Adipose tissue (tissue), 3 donors: ENCODE data around the gene MYCBPAP. TPM values are rescaled to one million over a fixed set of nuclear protein-coding genes. Genes with fewer than 3 reads are reported as not detected.

ENCODE experiments used
- H3K27ac ChIP-seq: one replicate; pipeline ENCODE4 v1.5.1; 2013; ENCODE audit warnings: low read depth, low read length
- WGBS, 3 donors: extraction: QIAGEN DNeasy Blood & Tissue Kit; methylation state at CpG; one replicate each; pipeline ENCODE4 v1.1.7; 2013; 5-methylcytosine and 5-hydroxymethylcytosine counted together
- polyA plus RNA-seq, 3 donors: library from polyadenylated mRNA; stranded (reverse); fragments of 200-250 nt; gene quantifications; one replicate each; pipeline ENCODE4 v1.2.3, GENCODE V29; 2013
- donor health status: healthy with polysubstance abuse.
- donor health status: Bipolar disorder and iron deficiency.
- donor health status: healthy.

Gene MYCBPAP
- polyA plus RNA-seq, 3 donors, result 0.09 to 0.34 (median 0.18) TPM

DNA sequence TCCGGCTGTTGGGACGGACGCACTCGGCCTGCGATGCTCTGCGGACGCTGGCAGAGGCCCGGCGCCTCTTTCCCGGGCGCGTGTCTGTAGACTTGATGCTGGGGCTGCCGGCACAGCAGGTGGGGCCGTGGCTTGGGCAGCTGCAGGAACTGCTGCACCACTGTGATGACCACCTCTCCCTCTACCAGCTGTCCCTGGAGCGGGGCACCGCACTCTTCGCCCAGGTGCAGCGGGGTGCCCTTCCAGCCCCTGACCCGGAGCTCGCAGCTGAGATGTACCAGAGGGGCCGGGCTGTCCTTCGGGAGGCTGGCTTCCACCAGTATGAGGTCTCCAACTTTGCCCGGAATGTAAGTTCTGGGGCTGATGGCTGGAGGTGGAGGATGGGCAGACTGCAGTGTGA lies 26.1 kb upstream of the MYCBPAP start:
- H3K27ac ChIP-seq, result no peak overlapping the region
- 74 to 90% (median 88%) methylated on average over 23 of the region's 23 CpGs for WGBS, 3 donors

DNA sequence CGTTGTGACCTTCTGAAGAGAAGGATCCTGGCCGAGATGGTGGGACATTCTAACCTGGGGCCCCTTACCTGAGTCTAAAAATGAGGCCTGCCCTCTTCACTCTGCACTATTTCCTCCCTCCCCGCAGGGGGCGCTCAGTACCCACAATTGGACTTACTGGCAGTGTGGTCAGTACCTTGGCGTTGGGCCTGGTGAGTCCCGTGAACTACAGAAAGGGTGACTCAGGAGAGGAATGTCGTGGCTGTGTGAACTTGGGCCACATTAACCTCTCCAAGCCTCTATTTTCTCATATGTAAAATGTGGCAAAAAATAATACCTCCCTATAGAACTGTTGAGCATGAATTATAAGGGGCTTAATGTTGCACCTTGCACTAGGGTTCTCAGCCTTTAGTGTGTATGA lies 25.7 kb upstream of the MYCBPAP start:
- no peak overlapping the region for H3K27ac ChIP-seq
- WGBS, 3 donors, result 3 to 18% (median 18%) methylated on average over 7 of the region's 7 CpGs

DNA sequence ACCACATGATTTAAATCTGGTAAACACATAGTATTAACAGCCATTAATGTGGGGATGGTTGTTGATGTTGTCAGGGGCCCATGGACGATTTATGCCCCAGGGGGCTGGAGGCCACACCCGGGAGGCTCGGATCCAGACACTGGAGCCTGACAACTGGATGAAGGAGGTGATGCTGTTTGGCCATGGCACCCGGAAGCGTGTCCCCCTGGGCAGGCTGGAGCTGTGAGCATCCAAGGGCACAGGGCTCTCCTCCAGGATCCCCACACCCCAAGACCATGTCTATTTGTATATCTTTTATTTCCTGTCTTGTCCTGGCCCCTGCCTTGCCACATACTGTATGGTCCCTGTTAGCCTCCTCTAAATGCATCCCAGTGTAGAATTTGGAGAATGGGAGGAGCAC lies 25.0 kb upstream of the MYCBPAP start:
- 78 to 84% (median 79%) methylated on average over 5 of the region's 5 CpGs for WGBS, 3 donors
- H3K27ac ChIP-seq, result no peak overlapping the region

DNA sequence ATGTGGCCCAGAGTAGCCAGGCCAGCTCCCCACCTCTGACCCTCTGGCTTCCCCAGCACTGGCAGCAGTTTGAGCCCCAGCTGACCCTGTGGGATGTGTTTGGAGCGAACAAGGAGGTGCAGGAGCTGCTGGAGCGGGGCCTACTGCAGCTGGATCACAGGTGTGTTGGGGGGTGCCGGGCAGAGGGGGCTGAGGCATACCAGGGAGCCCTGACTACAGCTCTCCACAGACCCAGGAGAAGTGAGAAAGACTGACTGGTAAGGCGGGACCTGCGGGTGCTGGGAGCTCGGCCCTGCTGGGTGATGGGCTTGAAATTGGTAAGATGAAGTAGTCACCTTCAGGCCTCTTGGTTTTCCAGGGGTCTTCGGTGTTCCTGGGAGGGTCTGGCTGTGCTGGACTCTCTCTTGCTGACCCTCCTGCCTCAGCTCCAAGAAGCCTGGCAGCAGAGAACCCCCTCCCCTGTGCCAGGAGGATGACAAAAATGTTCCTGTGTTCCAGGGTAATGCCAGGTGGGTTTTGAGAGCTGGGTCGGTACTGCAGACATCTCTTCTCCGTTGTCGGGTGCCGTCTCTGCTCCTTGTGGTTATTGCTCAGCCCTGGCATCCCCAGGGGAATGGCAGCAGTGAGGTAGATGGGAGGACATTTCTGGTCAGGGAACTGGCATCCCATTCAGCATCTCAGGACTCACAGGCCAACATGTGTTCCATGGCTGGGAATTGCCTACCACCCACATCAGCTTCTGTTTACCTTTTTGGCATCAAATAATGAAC lies 23.7 kb upstream of the MYCBPAP start:
- H3K27ac ChIP-seq, result no peak overlapping the region
- WGBS, 3 donors, result 92 to 98% (median 93%) methylated on average over 11 of the region's 11 CpGs

DNA sequence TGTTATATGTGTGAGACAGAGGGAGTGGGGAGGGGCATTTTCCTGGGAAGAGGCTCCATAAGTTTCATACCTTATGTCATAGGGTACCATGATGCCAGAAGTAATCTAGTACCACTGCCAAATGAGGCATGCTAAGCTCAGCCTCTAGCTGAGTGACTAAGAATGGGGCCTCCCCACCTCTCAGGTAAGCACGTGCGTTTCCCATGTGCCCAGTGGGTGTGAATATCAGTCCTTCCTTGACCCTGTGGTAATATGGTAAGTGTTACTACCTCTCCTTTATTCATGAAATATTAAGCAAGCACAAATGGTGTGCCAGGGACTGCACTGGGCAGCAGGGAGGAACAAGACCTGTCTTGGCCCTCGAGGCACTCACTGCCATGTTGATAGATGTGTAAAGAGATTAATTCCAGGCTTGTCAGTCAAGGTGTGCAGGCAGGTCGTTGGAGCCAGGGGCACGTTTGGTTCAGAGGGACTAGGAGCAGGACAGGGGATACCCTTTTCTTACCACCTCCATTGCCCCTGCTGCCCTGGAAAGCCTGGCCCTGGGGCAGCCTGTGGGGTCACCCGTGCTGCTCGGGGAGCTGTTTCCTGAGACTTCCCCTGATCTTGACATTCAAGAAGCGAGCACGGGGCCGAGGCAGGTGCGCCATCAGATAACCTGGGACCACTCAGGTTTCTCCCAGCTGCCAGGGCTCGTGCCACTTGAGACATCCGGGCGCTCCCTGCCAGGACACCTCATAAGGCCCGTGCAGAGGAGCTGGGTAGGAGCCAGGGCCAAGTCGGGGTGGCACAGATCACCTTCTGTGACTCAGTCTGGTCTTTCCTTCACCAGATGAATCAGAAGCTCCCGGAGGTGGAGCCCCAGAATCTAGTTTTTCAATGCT lies 20.8 kb upstream of the MYCBPAP start:
- no peak overlapping the region for H3K27ac ChIP-seq
- 78 to 91% (median 89%) methylated on average over 17 of the region's 17 CpGs for WGBS, 3 donors

DNA sequence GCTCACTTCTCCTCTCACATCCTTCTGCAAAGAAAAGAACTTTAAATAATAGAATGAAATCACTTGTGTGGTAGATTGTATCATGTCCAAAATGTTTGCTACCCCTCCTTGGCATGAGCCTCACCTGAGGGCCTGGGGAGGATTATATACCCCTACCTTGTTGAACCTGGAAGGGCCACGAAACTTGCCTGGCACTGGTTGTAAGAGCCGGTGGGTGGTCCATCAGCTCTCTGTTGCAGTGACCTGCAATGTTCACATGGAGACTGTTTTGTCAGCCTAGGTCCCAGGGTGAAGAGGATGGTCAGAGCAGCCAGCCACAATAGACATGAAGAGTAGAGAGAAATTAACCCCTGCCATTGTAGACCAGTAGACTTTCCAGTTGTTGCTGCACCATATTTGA lies 19.4 kb upstream of the MYCBPAP start:
- no peak overlapping the region for H3K27ac ChIP-seq
- WGBS, 3 donors, result 90 to 94% (median 92%) methylated on average over 2 of the region's 2 CpGs

DNA sequence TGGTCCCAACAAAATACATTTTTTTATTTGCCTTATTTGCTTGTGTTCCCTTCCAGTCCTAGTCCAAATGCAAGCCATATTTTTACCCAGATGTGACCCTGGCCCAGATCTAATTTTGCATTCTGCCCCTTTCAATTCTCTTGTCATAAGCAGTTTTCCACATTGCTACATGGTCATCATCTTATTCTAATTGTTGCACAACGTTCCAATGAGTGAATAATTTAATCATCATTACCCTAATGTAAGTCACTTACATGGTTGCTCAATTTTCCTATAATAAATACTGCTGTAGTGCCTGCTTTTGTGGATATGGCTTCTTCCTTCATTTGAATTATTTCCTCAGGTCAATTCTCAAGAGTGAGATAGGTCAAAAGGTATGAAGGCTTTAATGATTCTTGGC lies 16.7 kb upstream of the MYCBPAP start:
- no peak overlapping the region for H3K27ac ChIP-seq
- WGBS, 3 donors, result 39 to 75% (median 44%) methylated on average over 1 of the region's 1 CpG

DNA sequence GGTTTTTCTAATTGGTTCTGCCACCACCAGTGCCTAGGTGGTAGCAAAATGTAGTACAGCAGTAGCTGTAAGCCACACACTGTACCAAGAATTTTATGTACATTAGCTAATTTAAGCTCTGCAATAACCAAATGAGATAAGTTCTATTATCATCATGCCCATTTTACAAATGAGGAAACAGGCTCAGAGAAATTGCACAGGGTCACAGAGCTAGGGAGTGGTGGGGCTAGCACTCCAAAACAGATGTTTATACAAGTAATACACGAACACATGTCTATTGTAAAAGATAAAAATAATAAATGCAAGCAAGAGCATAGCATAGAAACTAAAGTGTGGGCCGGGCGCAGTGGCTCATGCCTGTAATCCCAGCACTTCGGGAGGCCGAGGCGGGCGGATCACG lies 16.0 kb upstream of the MYCBPAP start:
- no peak overlapping the region for H3K27ac ChIP-seq
- WGBS, 3 donors, result 80 to 93% (median 84%) methylated on average over 4 to 7 of the region's 8 CpGs

DNA sequence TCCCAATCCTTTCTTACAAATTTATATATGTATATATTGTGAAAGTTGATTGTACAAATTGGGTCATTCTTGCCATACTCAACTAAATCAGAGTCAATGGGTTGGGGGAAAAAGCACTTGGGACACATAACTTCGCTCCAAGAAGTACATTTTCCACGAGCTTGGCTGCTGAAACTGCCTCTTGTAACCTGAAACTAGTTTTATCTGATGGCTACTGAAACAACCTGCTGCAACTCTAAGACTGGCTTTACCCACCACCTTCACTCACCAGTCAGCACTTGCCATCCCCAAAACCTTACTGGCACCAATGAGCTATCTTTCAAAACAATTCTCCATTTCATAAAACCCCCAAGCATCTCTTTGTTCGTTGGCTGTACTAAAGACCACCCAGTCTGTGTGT lies 14.5 kb upstream of the MYCBPAP start:
- WGBS, 3 donors, result 54 to 57% (median 55%) methylated on average over 3 of the region's 3 CpGs
- H3K27ac ChIP-seq, result no peak overlapping the region

DNA sequence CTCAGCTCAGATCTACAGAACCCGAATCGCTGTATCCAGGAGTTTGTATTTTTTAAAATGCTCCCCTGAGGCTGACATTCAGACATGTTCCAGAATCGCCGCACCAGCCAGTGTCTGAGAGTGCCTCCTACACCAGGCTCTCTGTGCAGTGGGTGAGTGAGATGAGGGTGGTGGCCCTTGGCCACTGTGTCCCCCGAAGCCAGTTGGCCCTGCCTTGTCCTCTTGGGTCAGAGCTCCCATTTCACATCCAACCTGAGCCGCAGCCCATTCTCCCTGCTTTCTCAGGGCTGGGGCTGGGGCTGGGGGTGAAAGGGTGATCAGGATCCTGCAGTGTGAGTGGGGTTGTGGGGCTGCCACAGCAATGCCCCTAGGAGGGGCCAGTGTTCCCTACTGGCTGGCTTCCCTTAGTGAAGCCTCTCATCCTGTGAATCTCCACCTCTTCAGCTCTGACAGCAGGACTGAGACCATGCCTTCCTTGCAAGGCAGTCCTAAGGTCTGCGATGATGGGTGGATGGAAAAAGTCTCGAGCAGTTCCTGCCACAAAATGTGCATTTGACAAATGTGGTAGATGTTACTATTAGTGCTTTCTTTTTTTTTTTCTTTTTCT lies 12.9 kb upstream of the MYCBPAP start:
- 85 to 90% (median 88%) methylated on average over 8 of the region's 8 CpGs for WGBS, 3 donors
- no peak overlapping the region for H3K27ac ChIP-seq

DNA sequence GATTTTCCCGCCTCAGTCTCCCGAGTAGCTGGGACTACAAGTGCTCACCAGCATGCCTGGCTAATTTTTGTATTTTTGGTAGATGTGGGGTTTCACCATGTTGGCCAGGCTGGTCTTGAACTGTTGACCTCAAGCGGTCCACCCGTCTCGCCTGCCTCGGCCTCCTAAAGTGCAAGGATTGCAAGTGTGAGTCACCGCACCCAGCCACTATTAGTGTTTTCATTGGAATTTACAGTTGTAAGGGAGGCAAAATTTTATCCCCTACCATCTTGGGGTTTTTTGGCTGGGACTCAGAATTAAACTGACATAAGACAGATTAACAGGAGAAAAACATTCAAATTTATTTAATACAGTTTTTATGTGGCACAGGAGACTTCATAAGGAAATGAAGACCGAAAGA lies 12.3 kb upstream of the MYCBPAP start:
- WGBS, 3 donors, result 94 to 98% (median 96%) methylated on average over 8 of the region's 8 CpGs
- no peak overlapping the region for H3K27ac ChIP-seq

DNA sequence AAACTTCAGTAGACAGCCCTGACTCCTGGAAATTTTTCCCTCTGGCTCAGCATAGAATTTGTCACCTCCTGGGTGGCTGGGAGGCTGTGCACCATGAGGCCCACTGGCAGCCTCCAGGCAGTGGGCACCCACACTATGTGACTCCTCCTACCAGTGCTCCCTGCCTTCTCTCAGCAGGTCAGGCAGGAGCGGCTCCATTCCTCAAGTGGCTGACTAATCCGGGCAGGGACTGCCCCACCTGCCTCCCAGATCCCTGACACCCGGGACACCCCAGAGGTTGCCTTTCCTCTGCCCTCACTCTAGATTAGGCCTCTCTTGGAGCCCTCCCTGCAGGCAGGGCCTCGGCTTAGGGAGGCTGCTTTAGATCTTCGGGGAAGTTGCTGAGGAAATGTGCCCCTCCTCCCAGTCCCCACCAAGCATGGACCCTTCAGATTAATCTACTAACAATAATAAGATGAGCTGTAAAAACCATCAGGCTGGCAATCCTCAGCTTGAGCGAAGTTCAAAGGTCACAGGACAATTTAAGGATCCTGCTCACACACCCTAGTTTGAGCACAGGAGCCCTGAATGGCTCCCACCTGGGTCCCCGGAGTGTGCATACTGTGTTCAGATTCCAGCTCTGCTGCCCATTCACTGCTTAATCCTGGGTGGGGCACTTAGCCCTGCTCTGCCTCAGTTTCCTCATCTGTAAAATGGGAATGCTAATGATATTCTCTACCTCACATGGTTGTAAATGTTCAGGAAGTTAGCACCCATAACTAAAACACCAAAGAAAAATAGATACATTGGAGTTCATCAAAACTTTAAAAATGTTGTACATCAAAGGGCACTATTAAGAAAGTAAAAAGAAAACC lies 10.0 kb upstream of the MYCBPAP start:
- WGBS, 3 donors, result 73 to 87% (median 81%) methylated on average over 7 of the region's 7 CpGs
- H3K27ac ChIP-seq, result no peak overlapping the region

DNA sequence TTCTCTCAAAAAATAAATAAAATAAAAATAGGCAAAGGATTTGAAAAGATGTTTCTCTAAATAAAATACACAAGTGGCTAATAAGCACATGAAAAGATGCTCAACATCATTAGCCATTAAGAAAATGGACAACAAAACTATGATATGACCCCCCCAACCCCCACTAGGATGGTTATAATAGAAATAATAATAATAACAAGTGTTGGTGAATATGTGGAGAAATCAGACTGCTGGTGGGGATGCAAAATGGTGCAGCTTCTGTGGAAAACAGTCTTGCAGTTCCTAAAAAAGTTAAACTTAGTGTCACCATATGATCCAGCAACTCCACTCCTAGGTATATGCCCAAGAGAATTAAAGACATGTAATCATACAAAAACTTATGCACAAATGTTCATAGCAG lies 9.0 kb upstream of the MYCBPAP start:
- H3K27ac ChIP-seq, result no peak overlapping the region

DNA sequence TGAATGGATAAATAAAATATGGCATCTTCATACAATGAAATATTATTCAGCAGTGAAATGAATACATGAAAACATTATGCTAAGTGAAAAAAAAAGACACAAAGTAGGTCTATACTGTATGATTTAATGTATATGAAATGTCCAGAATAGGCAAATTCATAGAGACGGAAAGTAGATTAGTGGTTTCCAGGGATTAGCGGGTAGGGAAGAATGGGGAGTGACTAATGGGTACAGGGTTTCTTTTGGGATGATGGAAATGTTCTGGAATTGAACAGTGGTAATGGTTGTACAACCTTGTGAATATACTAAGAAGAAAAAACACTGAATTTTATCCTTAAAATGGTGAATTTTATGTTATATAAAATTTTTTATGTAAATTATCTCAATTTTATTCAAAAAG lies 8.5 kb upstream of the MYCBPAP start:
- H3K27ac ChIP-seq, result no peak overlapping the region
- WGBS, 3 donors, result 95 to 98% (median 97%) methylated on average over 2 of the region's 2 CpGs

DNA sequence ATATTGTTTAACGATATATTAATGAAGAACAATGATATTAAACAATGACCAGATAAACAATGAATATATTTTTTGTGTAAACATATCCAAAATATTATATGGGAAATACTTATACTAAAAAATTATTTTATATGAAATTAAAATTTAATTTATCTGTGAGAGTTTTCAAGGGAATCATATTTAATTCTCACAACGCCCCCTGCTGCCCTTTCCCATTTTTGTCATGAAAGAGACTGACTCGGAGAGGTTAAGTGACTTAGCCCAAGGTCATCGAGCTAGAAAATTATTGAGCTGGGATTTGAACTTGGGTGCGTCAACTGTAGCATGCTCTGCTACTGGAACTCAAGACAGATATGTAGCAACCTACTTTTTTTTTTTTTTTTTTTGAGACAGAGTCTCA lies 7.2 kb upstream of the MYCBPAP start:
- no peak overlapping the region for H3K27ac ChIP-seq
- 21 to 38% (median 30%) methylated on average over 5 of the region's 5 CpGs for WGBS, 3 donors

DNA sequence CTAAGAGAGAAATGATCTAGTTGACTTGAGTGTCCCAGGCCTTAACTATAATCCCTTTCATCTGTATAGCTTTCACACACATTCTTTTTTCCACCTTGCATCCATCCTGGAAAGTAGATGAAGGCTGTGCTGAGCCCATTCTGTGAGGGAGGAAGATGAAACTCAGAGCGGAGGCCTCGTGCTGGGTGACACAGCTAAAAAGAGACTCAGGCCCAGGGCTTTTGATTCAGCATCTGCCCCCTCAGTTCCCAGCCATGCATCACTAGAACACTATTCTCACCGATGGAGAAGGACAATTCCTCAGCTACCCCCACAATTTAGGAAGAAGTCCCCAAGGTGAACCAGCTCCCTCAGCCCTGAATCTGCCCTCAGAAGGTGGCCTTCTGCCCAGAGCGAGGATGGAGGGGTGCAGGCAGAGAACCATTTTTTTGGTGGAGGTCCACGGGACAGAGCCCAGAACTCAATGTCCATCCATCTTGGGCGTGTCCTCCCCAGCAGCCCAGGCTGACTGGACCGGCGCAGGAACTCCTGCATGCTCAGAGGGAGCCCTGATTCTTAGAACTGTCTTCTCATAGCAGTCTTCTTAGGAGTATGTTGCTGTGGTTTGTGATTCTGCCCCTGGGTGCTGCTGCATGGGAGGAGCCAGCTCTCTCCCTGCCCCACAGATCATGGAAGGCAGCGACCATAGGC lies 5.8 kb upstream of the MYCBPAP start:
- 88 to 90% (median 89%) methylated on average over 9 of the region's 9 CpGs for WGBS, 3 donors
- H3K27ac ChIP-seq, result no peak overlapping the region

DNA sequence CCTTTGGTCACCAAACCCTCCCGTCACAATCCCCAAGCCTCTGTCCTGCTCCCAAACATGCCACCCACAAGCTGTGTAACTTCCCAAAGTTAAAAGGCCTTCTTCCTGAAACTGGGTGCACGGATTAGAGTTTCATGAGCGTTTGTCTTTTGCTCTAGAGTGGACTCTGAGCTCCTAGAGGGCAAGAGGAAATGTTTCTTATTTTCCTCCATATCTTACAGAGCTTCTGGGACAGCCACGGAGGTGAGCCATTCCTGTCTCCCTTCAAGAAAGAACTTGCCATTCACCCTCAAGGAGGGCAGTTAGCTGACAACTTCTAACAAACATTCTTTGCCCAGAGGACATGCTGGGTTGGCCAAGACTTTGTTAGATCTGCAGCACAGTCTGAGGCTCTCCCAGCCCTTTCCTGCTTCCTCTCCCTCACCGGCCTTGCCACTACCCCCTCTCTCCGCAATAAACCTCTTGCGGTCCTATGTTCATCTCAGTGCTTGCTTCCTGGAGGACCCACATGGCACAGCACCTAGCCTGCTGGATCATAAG lies 2.6 kb upstream of the MYCBPAP start:
- 60 to 62% (median 60%) methylated on average over 7 of the region's 7 CpGs for WGBS, 3 donors
- H3K27ac ChIP-seq, result no peak overlapping the region

DNA sequence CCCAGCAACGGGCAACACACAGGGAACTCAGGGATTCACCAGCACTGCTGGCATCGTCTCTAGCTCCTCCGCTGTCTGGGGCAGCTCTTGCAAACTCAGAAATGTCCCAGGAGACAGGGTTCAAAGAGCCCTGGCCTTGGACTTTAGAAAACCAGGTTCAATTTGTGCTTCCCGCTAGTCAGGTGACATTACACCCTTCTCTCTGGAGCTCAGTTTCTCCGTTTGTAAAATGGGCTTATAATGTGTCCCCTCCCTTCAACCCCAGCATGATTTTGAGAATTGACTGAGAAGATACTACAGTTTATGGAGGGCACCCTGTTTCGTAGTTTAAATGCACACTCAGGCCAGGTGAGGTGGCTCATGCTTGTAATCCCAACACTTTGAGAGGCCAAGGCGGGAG lies 1.9 kb upstream of the MYCBPAP start:
- no peak overlapping the region for H3K27ac ChIP-seq
- 74 to 77% (median 76%) methylated on average over 7 of the region's 7 CpGs for WGBS, 3 donors
